Activated naive CD4-positive, alpha-beta T cell treated with anti-CD3 and anti-CD28 coated beads, Interleukin-2, amount 50 U/mL, for 24 hours (primary cell): Measurements from ENCODE around the gene TMEM184B.
A peak's percentile ranks its signal among the peaks of the same experiment; 100 is the strongest.
"Not testable (repeated sequence)": the region's sequence is repeated elsewhere in the genome, so short reads cannot be mapped to it uniquely, and the experiment has no call there.

Source experiments
- H3K27ac Mint-ChIP-seq: one replicate; pipeline ENCODE4 v1.8.0; 2021; ENCODE audit warnings: mild to moderate bottlenecking, mixed read lengths
- H3K27me3 Mint-ChIP-seq: one replicate; pipeline ENCODE4 v1.8.0; 2021; ENCODE audit warnings: mixed read lengths
- H3K36me3 Mint-ChIP-seq: one replicate; pipeline ENCODE4 v1.8.0; 2021; ENCODE audit warnings: mixed read lengths
- H3K4me1 Mint-ChIP-seq: one replicate; pipeline ENCODE4 v1.8.0; 2021; ENCODE audit warnings: mixed read lengths
- H3K4me3 Mint-ChIP-seq: one replicate; pipeline ENCODE4 v1.8.0; 2021; ENCODE audit warnings: mild to moderate bottlenecking, mixed read lengths
- H3K9me3 Mint-ChIP-seq: one replicate; pipeline ENCODE4 v1.8.0; 2021; ENCODE audit warnings: mixed read lengths

TMEM184B gene

GRCh38 chr22:38249301-38249700 is 23.5 kb downstream of the TMEM184B start:
- peaks cover 4% of the 10 kb centered on the region for H3K9me3 Mint-ChIP-seq
- peaks cover 6% of the 10 kb centered on the region for H3K4me1 Mint-ChIP-seq
- no peak overlapping the region for H3K4me3 Mint-ChIP-seq
- no peaks in the 10 kb centered on the region for H3K27me3 Mint-ChIP-seq
- H3K36me3 Mint-ChIP-seq, result peaks cover 3% of the 10 kb centered on the region
- no peak overlapping the region for H3K27ac Mint-ChIP-seq

- Mint-ChIP-seq H3K27ac (no peak overlapping the region), H3K36me3 (peaks cover 3% of the 10 kb centered on the region), H3K27me3 (no peaks in the 10 kb centered on the region), H3K4me1 (peaks cover 6% of the 10 kb centered on the region), H3K4me3 (no peak overlapping the region), H3K9me3 (peaks cover 4% of the 10 kb centered on the region)
Measured at GRCh38 chr22:38248280-38248679, 24.5 kb downstream of the TMEM184B start.

GRCh38 chr22:38247713-38248112 is 25.1 kb downstream of the TMEM184B start:
- Mint-ChIP-seq H3K4me3 (no peak overlapping the region), H3K9me3 (peaks cover 4% of the 10 kb centered on the region), H3K36me3 (peaks cover 3% of the 10 kb centered on the region), H3K27ac (no peak overlapping the region), H3K27me3 (no peaks in the 10 kb centered on the region), H3K4me1 (peaks cover 6% of the 10 kb centered on the region)

- no peak overlapping the region for H3K27ac Mint-ChIP-seq
- H3K36me3 Mint-ChIP-seq, result peaks cover 4% of the 10 kb centered on the region
- no peak overlapping the region for H3K4me3 Mint-ChIP-seq
- peaks cover 4% of the 10 kb centered on the region for H3K9me3 Mint-ChIP-seq
- H3K4me1 Mint-ChIP-seq, result no peaks in the 10 kb centered on the region
- H3K27me3 Mint-ChIP-seq, result no peaks in the 10 kb centered on the region
Measured at GRCh38 chr22:38246692-38247091, 26.1 kb downstream of the TMEM184B start.

- Mint-ChIP-seq H3K36me3 (peaks cover 4% of the 10 kb centered on the region), H3K27ac (no peak overlapping the region), H3K4me3 (no peak overlapping the region), H3K4me1 (no peaks in the 10 kb centered on the region), H3K27me3 (no peaks in the 10 kb centered on the region), H3K9me3 (peaks cover 4% of the 10 kb centered on the region)
Measured at GRCh38 chr22:38246046-38246658, 26.7 kb downstream of the TMEM184B start.

GRCh38 chr22:38244106-38244505 is 28.7 kb downstream of the TMEM184B start:
- H3K4me3 Mint-ChIP-seq, result no peak overlapping the region
- H3K27ac Mint-ChIP-seq, result no peak overlapping the region
- no peaks in the 10 kb centered on the region for H3K27me3 Mint-ChIP-seq
- peaks cover 4% of the 10 kb centered on the region for H3K36me3 Mint-ChIP-seq
- H3K4me1 Mint-ChIP-seq, result no peaks in the 10 kb centered on the region
- no peaks in the 10 kb centered on the region for H3K9me3 Mint-ChIP-seq

- no peaks in the 10 kb centered on the region for H3K4me1 Mint-ChIP-seq
- no peak overlapping the region for H3K27ac Mint-ChIP-seq
- H3K27me3 Mint-ChIP-seq, result no peaks in the 10 kb centered on the region
- H3K4me3 Mint-ChIP-seq, result no peak overlapping the region
- peaks cover 3% of the 10 kb centered on the region for H3K36me3 Mint-ChIP-seq
- H3K9me3 Mint-ChIP-seq, result no peaks in the 10 kb centered on the region
Measured at GRCh38 chr22:38243007-38243765, 29.6 kb downstream of the TMEM184B start.

GRCh38 chr22:38240734-38241252 is 32.0 kb downstream of the TMEM184B start:
- Mint-ChIP-seq H3K36me3 (peaks cover 5% of the 10 kb centered on the region), H3K27ac (peak overlapping the region; percentile 52), H3K4me1 (no peaks in the 10 kb centered on the region), H3K27me3 (no peaks in the 10 kb centered on the region), H3K9me3 (no peaks in the 10 kb centered on the region), H3K4me3 (no peak overlapping the region)

GRCh38 chr22:38239101-38239761 is 33.6 kb downstream of the TMEM184B start:
- Mint-ChIP-seq H3K27ac (no peak overlapping the region), H3K4me3 (no peak overlapping the region), H3K9me3 (no peaks in the 10 kb centered on the region), H3K27me3 (no peaks in the 10 kb centered on the region), H3K4me1 (no peaks in the 10 kb centered on the region), H3K36me3 (peaks cover 5% of the 10 kb centered on the region)

- Mint-ChIP-seq H3K36me3 (peaks cover 5% of the 10 kb centered on the region), H3K4me1 (no peaks in the 10 kb centered on the region), H3K4me3 (no peak overlapping the region), H3K9me3 (no peaks in the 10 kb centered on the region), H3K27ac (no peak overlapping the region), H3K27me3 (no peaks in the 10 kb centered on the region)
Measured at GRCh38 chr22:38238519-38239071, 34.2 kb downstream of the TMEM184B start.

- Mint-ChIP-seq H3K27me3 (no peaks in the 10 kb centered on the region), H3K9me3 (no peaks in the 10 kb centered on the region), H3K4me1 (no peaks in the 10 kb centered on the region), H3K27ac (no peak overlapping the region), H3K4me3 (no peak overlapping the region), H3K36me3 (peaks cover 4% of the 10 kb centered on the region)
Measured at GRCh38 chr22:38236786-38237185, 36.0 kb downstream of the TMEM184B start.

- no peak overlapping the region for H3K4me3 Mint-ChIP-seq
- H3K27me3 Mint-ChIP-seq, result no peaks in the 10 kb centered on the region
- H3K4me1 Mint-ChIP-seq, result peaks cover 3% of the 10 kb centered on the region
- peaks cover 3% of the 10 kb centered on the region for H3K36me3 Mint-ChIP-seq
- H3K9me3 Mint-ChIP-seq, result no peaks in the 10 kb centered on the region
- H3K27ac Mint-ChIP-seq, result no peak overlapping the region
Measured at GRCh38 chr22:38235240-38235850, 37.5 kb downstream of the TMEM184B start.

GRCh38 chr22:38233856-38234255 is 39.0 kb downstream of the TMEM184B start:
- H3K27me3 Mint-ChIP-seq, H3K36me3 Mint-ChIP-seq, H3K9me3 Mint-ChIP-seq, H3K4me1 Mint-ChIP-seq, H3K4me3 Mint-ChIP-seq, H3K27ac Mint-ChIP-seq: not testable (repeated sequence)

GRCh38 chr22:38233427-38233826 is 39.4 kb downstream of the TMEM184B start:
- H3K9me3 Mint-ChIP-seq, result no peaks in the 10 kb centered on the region
- H3K27ac Mint-ChIP-seq, result no peak overlapping the region
- no peak overlapping the region for H3K4me3 Mint-ChIP-seq
- H3K27me3 Mint-ChIP-seq, result no peaks in the 10 kb centered on the region
- H3K36me3 Mint-ChIP-seq, result peaks cover 2% of the 10 kb centered on the region
- peaks cover 7% of the 10 kb centered on the region for H3K4me1 Mint-ChIP-seq

GRCh38 chr22:38232196-38232595 is 40.6 kb downstream of the TMEM184B start:
- H3K27me3 Mint-ChIP-seq, result no peaks in the 10 kb centered on the region
- H3K9me3 Mint-ChIP-seq, result no peaks in the 10 kb centered on the region
- no peak overlapping the region for H3K4me3 Mint-ChIP-seq
- H3K27ac Mint-ChIP-seq, result no peak overlapping the region
- peaks cover 2% of the 10 kb centered on the region for H3K36me3 Mint-ChIP-seq
- H3K4me1 Mint-ChIP-seq, result peaks cover 7% of the 10 kb centered on the region
